OCI-LY7 (cell line): ENCODE results near the gene CIROP. TPM values are rescaled to one million over a fixed set of nuclear protein-coding genes. Genes with fewer than 3 reads are reported as not detected.

Experiments used
- BruUV-seq: library from RNA; stranded (reverse); fragments of 400-500 nt; replicated peaks from 2 replicates; lab custom pipeline; 2021; lab: Mats Ljungman, UMichigan
- CTCF ChIA-PET: fragments of 300-600 bp; sonication (Branson Sonifier 250); formaldehyde crosslinking; loops from one replicate; lab custom pipeline; 2022; ENCODE audit warnings: antibody characterized with exemption; ENCODE audit not compliant: unreplicated experiment; lab: Charles Lee
- POLR2A ChIA-PET: fragments of 300-600 bp; sonication (Branson Sonifier 250); formaldehyde crosslinking; loops from one replicate; lab custom pipeline; 2022; ENCODE audit warnings: antibody characterized with exemption; lab: Charles Lee
- DNase-seq: peaks from one replicate; pipeline ENCODE4 v3.0.0-alpha.2; 2015; ENCODE audit warnings: low spot score
- H2AFZ ChIP-seq: fragments of 200-600 bp; sonication (generic), shearing (Covaris generic); 2 replicates; pipeline ENCODE4 v1.6.1; 2014; ENCODE audit warnings: mild to moderate bottlenecking, antibody characterized with exemption, low read length, moderate library complexity
- H3K27ac ChIP-seq: fragments of 200-600 bp; sonication (generic); 2 replicates; pipeline ENCODE4 v1.5.1; 2014; ENCODE audit warnings: mixed run types, low read depth, mild to moderate bottlenecking, moderate library complexity, low read length, inconsistent platforms; ENCODE audit not compliant: poor library complexity, severe bottlenecking
- H3K36me3 ChIP-seq: fragments of 200-600 bp; sonication (generic); 2 replicates; pipeline ENCODE4 v1.6.1; 2014; ENCODE audit warnings: mild to moderate bottlenecking, antibody characterized with exemption, low read length, moderate library complexity, mixed read lengths; ENCODE audit not compliant: insufficient read depth
- H3K4me1 ChIP-seq: fragments of 200-600 bp; sonication (generic); 2 replicates; pipeline ENCODE4 v1.5.1; 2014; ENCODE audit warnings: mild to moderate bottlenecking, low read length; ENCODE audit not compliant: insufficient read depth, poor library complexity, severe bottlenecking
- H3K4me2 ChIP-seq: fragments of 200-600 bp; sonication (generic); 2 replicates; pipeline ENCODE4 v1.6.1; 2014; ENCODE audit warnings: mild to moderate bottlenecking, low read length
- H3K4me3 ChIP-seq: fragments of 200-600 bp; sonication (generic); 2 replicates; pipeline ENCODE4 v1.5.1; 2014; ENCODE audit warnings: mild to moderate bottlenecking, low read depth, low read length; ENCODE audit not compliant: poor library complexity, severe bottlenecking
- H3K79me2 ChIP-seq: fragments of 200-600 bp; sonication (generic); 2 replicates; pipeline ENCODE4 v1.6.1; 2016; ENCODE audit warnings: low read depth, mild to moderate bottlenecking, low read length, moderate library complexity, mixed read lengths; ENCODE audit not compliant: insufficient read depth
- H3K9me2 ChIP-seq: fragments of 200-600 bp; sonication (generic); 2 replicates; pipeline ENCODE4 v1.6.1; 2016; ENCODE audit warnings: mild to moderate bottlenecking, low read length, mixed read lengths; ENCODE audit not compliant: insufficient read depth
- H3K9me3 ChIP-seq: fragments of 200-600 bp; sonication (generic); 2 replicates; pipeline ENCODE4 v1.6.1; 2014; ENCODE audit warnings: mild to moderate bottlenecking, mixed run types, low read length, mixed read lengths
- H4K20me1 ChIP-seq: fragments of 200-600 bp; sonication (generic); 2 replicates; pipeline ENCODE4 v1.6.1; 2014; ENCODE audit warnings: mild to moderate bottlenecking, antibody characterized with exemption, low read length, moderate library complexity, mixed read lengths; ENCODE audit not compliant: insufficient read depth
- CTCF ChIP-seq: fragments of 200-600 bp; sonication (generic); conservative IDR thresholded peaks from 2 replicates; pipeline ENCODE4 v1.5.1; 2014; ENCODE audit warnings: mild to moderate bottlenecking, antibody characterized with exemption, low read length, moderate library complexity, mixed read lengths
- EZH2phosphoT487 ChIP-seq: fragments of 200-600 bp; sonication (generic); IDR thresholded peaks from 2 replicates; pipeline ENCODE4 v1.6.1; 2018; ENCODE audit warnings: low read depth, borderline replicate concordance, mild to moderate bottlenecking, mixed run types, antibody characterized with exemption, low read length, moderate library complexity, mixed read lengths
- intact Hi-C: fragments of 100-400 bp; cut with micrococcal nuclease; formaldehyde crosslinking; loops from one replicate; pipeline ENCODE4 v1.10.0; 2022; ENCODE audit not compliant: unreplicated experiment
- total RNA-seq, 2 experiments: library from RNA; depleted of rRNA in 1 of 2; stranded (reverse); fragments of >200 nt in 1 of 2; shearing (Covaris generic) in 1 of 2; gene quantifications; 2 replicates each; pipeline ENCODE4 v1.2.3, GENCODE V29; 2014 to 2022

CIROP gene
- total RNA-seq, 2 experiments from 2014 or later: not detected

GRCh38 chr14:23063601-23064000 is 41.2 kb downstream of the CIROP start:
- Histone ChIP-seq H3K27ac (no peak overlapping the region), H3K9me2 (no peaks in the 10 kb centered on the region), H3K9me3 (no peaks in the 10 kb centered on the region), H3K4me3 (no peak overlapping the region), H2AFZ (no peak overlapping the region), H3K4me1 (peaks cover 7% of the 10 kb centered on the region), H3K4me2 (no peak overlapping the region), H3K79me2 (peaks cover 27% of the 10 kb centered on the region; the same call in 1 of the 2 replicates), H4K20me1 (0 out of 2 replicates have a peak, but pooled peaks cover 7% of the 10 kb centered on the region), H3K36me3 (peaks cover 93% of the 10 kb centered on the region)
- TF ChIP-seq CTCF: no peak
- no peak for TF ChIP-seq EZH2phosphoT487
- intact Hi-C loops: no loop called here
- no TSS peak for BruUV-seq
- CTCF ChIA-PET: interaction anchor here (2.2 kb wide), 1 partner anchor 78 kb away, joined by 8 read pairs; no protein-coding TSS in a partner anchor
- no peak for DNase-seq
- POLR2A ChIA-PET: no interaction called here

- ChIA-PET CTCF (interaction anchor here (0.9 to 2.2 kb wide), 3 partner anchors 32 to 76 kb away, joined by 3 to 8 read pairs (median 3); partner anchors contain the start of gene ACIN1), POLR2A (interaction anchor here (0.7 to 0.9 kb wide), 3 partner anchors 11 to 84 kb away, joined by 3 to 4 read pairs (median 3); no protein-coding TSS in a partner anchor)
- H3K4me1 ChIP-seq: peaks cover 16% of the 10 kb centered on the region
- BruUV-seq: no TSS peak
- H3K79me2 ChIP-seq: peaks cover 13% of the 10 kb centered on the region; the same call in 1 of the 2 replicates
- no peaks in the 10 kb centered on the region for H3K9me3 ChIP-seq
- no peak for DNase-seq
- no peak overlapping the region for H3K4me2 ChIP-seq
- no peak overlapping the region for H3K27ac ChIP-seq
- peaks cover 84% of the 10 kb centered on the region for H3K36me3 ChIP-seq
- H3K4me3 ChIP-seq: no peak overlapping the region
- TF ChIP-seq EZH2phosphoT487 (no peak), CTCF (no peak)
- no peaks in the 10 kb centered on the region for H3K9me2 ChIP-seq
- H2AFZ ChIP-seq: no peak overlapping the region
- intact Hi-C loops: no loop called here
- H4K20me1 ChIP-seq: no peaks in the 10 kb centered on the region
Observed at GRCh38 chr14:23062002-23062401, 42.8 kb downstream of the CIROP start.

GRCh38 chr14:23060536-23061260 is 44.1 kb downstream of the CIROP start:
- Histone ChIP-seq H3K4me1 (peaks cover 27% of the 10 kb centered on the region), H3K79me2 (peaks cover 2% of the 10 kb centered on the region; the same call in 1 of the 2 replicates), H3K9me2 (no peaks in the 10 kb centered on the region), H4K20me1 (no peaks in the 10 kb centered on the region), H3K36me3 (peaks cover 71% of the 10 kb centered on the region), H3K27ac (no peak overlapping the region), H3K4me3 (no peak overlapping the region), H3K9me3 (no peaks in the 10 kb centered on the region), H2AFZ (no peak overlapping the region), H3K4me2 (no peak overlapping the region)
- ChIA-PET CTCF (no interaction called here), POLR2A (interaction anchor here (0.6 to 1.2 kb wide), 3 partner anchors 11 to 96 kb away, joined by 3 to 4 read pairs (median 3); no protein-coding TSS in a partner anchor)
- intact Hi-C loops: no loop called here
- DNase-seq: no peak
- BruUV-seq: no TSS peak
- no peak for TF ChIP-seq EZH2phosphoT487
